Rectal smooth muscle tissue (tissue), 1 donor: ENCODE measurements around the gene CNTN1.

Experiments
- H3K27ac ChIP-seq: one replicate; pipeline ENCODE4 v1.7.0; 2013; ENCODE audit warnings: low read depth, low read length, inconsistent platforms
- H3K27me3 ChIP-seq: one replicate; pipeline ENCODE4 v1.7.0; 2013; ENCODE audit warnings: low read length; ENCODE audit not compliant: control insufficient read depth, insufficient read depth
- H3K36me3 ChIP-seq: one replicate; pipeline ENCODE4 v1.7.0; 2013; ENCODE audit warnings: low read length; ENCODE audit not compliant: control insufficient read depth, insufficient read depth
- H3K4me1 ChIP-seq: one replicate; pipeline ENCODE4 v1.7.0; 2013; ENCODE audit warnings: low read length; ENCODE audit not compliant: control insufficient read depth, insufficient read depth
- H3K4me3 ChIP-seq: one replicate; pipeline ENCODE4 v1.7.0; 2013; ENCODE audit warnings: low read length
- H3K9ac ChIP-seq: one replicate; pipeline ENCODE4 v1.7.0; 2013; ENCODE audit warnings: low read length

The CNTN1 gene

DNA sequence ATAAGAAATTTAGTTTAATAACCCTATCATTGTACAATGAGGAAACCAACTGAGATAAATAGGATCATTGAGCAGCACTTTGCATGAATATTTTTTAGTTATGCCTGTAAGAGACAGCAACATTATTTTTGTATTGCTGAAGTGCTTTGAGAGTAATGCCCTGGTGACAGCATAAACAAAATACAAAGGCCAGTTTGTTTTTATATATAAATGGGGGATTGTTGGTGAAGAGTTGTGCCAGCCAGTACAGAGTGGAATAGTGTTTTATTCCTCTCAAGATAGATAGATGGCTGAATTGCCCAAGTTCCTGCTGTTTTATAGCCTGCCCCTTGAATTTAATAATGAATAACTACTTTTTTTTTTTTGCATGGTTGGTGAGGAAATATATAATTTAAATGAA, 101.8 kb downstream of the CNTN1 start:
- Histone ChIP-seq H3K27me3 (no peaks in the 10 kb centered on the region), H3K9ac (no peak overlapping the region), H3K4me1 (no peaks in the 10 kb centered on the region), H3K36me3 (no peaks in the 10 kb centered on the region), H3K4me3 (no peak overlapping the region), H3K27ac (no peak overlapping the region)

DNA sequence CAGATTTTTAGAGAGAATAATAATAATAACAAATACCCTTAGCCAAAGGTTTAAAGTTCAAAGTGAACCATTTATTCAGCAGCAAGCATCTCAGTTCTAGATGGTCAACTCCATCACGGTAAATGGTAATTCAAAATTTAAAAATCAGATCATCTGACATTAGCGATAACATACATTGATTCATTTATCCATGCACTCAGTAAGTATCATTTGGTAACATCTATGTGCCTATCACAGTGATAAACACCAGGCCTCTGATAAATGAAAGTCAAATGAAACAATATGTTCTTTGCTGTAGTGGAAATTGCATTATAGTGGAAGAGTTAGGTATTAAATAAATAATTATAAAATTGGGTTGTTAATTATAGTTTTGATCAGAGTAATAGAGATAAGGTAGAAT, 108.8 kb downstream of the CNTN1 start:
- no peaks in the 10 kb centered on the region for H3K4me1 ChIP-seq
- H3K27me3 ChIP-seq, result no peaks in the 10 kb centered on the region
- H3K27ac ChIP-seq, result no peak overlapping the region
- no peak overlapping the region for H3K9ac ChIP-seq
- no peak overlapping the region for H3K4me3 ChIP-seq
- H3K36me3 ChIP-seq, result no peaks in the 10 kb centered on the region

DNA sequence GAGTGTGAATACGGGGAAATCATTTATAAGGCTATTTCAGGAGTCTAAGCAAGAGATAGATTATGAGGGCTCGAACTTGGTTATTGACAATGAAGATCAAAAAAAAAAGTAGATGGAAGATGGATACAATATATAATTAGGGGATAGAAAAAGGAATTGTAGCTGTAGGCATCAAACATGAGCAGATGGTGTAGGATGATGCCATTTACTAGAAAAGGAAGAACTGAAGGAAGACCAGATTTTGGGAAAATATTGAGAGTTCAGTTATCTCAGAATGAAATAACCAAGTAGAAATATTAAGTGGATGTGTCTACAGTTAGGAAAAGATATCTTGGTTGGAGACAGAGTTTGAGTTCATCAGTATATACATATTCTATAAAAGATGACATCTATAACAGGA, 109.6 kb downstream of the CNTN1 start:
- Histone ChIP-seq H3K27me3 (no peaks in the 10 kb centered on the region), H3K9ac (no peak overlapping the region), H3K27ac (no peak overlapping the region), H3K4me3 (no peak overlapping the region), H3K36me3 (no peaks in the 10 kb centered on the region), H3K4me1 (no peaks in the 10 kb centered on the region)

DNA sequence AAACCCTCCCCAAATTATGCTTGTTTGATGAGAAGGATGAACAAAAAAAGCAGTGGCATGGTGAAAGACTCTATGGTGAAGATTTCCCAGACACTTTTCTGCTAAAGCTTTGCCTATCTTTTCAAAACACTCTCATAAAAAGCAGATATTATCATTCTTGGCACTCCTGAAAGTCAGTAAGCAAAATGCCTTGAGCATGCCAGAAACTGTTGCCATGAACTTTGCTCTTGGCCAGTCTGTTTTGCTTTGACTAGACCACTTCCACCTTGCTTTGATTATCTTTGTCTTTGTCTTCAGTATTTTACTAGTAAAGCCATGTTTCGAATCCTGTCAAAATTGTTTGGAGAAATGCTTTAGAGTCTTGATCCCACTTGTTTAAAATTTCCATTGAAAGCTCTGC, 110.4 kb downstream of the CNTN1 start:
- Histone ChIP-seq H3K9ac (no peak overlapping the region), H3K4me3 (no peak overlapping the region), H3K27ac (no peak overlapping the region), H3K4me1 (no peaks in the 10 kb centered on the region), H3K27me3 (no peaks in the 10 kb centered on the region), H3K36me3 (no peaks in the 10 kb centered on the region)

DNA sequence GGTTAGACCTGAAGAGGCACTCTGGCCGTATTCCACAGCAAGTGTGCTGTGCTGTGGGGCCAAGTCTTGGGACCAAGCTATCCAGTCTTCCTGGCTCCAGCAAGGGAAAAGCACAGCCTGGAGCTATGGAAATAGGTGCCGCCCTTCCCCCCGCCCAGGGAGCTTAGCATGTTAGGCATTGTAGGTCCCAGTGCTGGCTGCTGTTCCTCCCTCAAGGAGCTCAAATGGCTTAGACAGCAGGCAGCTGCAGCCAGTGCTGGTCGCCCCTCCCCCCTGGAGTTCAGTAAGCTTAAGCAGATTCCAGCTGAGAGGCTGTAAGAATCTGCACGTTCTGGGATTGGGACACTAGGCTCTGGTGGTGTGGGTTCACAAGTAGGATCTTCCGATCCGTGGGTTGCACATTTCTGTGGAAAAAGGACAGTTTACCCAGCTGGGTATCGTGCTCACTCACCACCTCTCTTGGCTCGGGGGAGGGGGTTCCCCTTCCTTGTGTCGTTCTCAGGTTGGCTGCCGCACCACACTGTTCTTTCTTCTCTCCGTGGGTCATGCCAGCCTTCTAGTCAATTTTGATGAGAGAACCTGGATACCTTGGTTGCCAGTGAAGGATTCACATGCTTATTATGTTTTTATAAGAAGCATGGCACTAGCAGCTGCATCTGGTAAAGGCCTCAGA, 127.3 kb downstream of the CNTN1 start:
- no peaks in the 10 kb centered on the region for H3K4me1 ChIP-seq
- H3K27ac ChIP-seq, result no peak overlapping the region
- no peaks in the 10 kb centered on the region for H3K27me3 ChIP-seq

DNA sequence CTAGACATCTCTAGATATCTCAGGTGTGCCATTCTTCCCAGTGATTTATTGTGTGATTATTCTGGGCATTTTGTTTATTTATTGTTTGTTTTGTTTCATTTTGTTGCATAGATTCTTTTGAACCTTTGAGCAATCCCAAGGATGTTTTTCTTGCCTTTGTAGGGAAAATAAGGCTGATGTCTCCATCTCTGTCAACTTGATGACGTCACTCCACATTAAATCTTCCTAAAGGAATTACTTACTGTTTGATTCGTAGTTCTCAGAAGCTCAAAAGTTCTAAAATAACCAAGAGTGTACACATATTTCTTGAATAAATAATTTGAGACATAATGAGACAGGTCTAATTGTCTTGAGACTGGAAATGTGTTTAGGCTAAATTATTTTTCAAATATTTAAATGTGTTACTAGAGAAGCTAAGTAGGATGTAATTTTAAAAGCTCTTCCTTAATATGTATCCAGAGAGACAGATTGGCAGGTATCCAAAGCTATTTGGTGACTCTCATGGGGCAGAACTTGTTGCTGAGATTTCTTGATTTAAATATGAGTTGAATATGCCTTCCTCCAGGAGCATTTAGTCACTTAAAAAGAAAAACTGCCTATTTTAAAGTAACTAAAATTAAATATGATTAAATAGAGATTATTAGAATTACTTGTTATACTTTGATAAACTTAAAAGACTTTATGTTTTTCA, 128.7 kb downstream of the CNTN1 start:
- Histone ChIP-seq H3K27ac (no peak overlapping the region), H3K27me3 (no peaks in the 10 kb centered on the region), H3K36me3 (no peaks in the 10 kb centered on the region), H3K4me3 (no peak overlapping the region), H3K9ac (no peak overlapping the region), H3K4me1 (no peaks in the 10 kb centered on the region)

More for the DNA sequence above, 127.3 kb downstream of the CNTN1 start:
- no peak overlapping the region for H3K9ac ChIP-seq
- no peaks in the 10 kb centered on the region for H3K36me3 ChIP-seq
- no peak overlapping the region for H3K4me3 ChIP-seq

DNA sequence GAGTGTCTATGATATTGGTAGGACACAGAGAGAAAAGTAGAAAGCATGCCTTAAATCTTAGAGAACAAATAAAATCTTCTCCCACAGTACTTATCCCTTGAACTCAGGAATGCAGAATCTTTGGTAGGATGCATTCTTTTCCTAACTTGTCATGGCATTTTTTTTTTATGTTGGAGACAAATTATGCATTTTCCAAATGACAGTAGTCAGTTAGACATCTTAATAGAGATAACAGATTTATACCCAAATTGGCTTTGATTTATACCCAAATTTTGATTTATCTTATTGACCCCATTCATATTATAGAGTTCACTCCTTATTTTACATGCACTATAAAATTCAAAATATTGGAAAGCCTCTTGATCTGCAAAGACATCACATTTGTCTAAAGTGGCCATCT, 132.9 kb downstream of the CNTN1 start:
- Histone ChIP-seq H3K27me3 (no peaks in the 10 kb centered on the region), H3K9ac (no peak overlapping the region), H3K4me1 (no peaks in the 10 kb centered on the region), H3K36me3 (no peaks in the 10 kb centered on the region), H3K4me3 (no peak overlapping the region), H3K27ac (no peak overlapping the region)

DNA sequence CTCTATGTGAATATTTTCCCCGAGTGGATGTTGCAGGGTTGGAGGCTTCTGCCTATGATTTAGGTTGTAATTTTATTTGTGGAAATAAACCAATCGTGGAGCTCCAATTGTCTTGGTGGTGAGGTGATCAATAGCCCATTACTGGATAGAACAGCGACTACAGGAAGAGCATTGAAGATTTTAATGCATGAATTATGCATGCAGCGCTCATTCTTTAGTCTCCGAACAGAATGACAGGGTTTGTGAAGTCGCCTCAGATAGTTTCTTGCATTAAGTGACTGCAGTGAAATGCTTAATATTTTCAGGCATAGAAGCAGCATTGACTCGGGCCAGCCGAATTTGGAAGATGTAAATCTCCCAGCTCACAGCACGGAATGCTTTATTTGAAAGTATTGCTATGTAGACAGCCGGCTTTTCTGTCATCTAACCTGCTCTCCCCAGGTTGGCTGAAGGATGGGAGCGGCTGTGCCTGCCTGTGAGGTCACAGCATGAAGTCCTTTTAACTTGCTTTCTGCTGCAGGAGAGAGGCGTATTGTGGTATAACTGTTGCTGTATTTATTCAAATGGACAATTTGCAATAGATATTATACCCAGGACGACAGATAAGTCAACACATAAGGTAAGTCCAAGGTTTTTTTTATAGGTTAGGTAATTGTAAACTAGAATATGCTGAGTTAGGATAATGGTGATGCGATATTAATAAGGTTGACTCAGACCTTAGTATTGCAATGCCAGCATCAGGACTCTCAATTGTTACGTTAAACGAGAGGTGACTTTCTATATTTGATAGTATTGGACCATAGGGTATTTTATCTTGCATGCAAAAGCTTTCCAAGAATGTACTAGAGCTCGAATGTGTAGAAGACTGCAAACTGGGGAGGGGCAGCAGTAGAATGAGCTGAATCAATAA, 135.7 kb downstream of the CNTN1 start:
- H3K4me1 ChIP-seq, result no peaks in the 10 kb centered on the region
- no peak overlapping the region for H3K4me3 ChIP-seq
- no peaks in the 10 kb centered on the region for H3K27me3 ChIP-seq
- no peaks in the 10 kb centered on the region for H3K36me3 ChIP-seq
- no peak overlapping the region for H3K9ac ChIP-seq
- H3K27ac ChIP-seq, result no peak overlapping the region

DNA sequence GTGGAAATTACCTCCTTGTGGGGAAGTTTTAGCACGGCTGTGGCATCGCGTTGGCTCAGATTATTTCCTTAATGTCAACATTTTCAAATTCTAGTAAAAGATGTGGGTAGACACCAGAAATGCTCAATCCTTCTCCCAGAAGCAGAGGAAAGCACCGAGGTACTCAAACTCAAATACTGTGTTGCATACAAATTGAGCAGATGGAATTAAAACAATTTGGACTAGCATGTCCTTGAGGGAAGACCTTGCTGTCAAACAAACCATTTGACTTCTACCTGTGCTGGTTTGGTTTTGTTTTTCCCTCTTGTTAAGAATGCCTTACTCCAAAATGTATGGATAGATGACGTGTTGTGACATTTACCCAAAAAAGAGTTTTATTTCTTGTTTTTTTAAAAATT, 136.4 kb downstream of the CNTN1 start:
- H3K36me3 ChIP-seq, result no peaks in the 10 kb centered on the region
- H3K27ac ChIP-seq, result no peak overlapping the region
- no peak overlapping the region for H3K9ac ChIP-seq
- H3K27me3 ChIP-seq, result no peaks in the 10 kb centered on the region
- H3K4me3 ChIP-seq, result no peak overlapping the region
- no peaks in the 10 kb centered on the region for H3K4me1 ChIP-seq

DNA sequence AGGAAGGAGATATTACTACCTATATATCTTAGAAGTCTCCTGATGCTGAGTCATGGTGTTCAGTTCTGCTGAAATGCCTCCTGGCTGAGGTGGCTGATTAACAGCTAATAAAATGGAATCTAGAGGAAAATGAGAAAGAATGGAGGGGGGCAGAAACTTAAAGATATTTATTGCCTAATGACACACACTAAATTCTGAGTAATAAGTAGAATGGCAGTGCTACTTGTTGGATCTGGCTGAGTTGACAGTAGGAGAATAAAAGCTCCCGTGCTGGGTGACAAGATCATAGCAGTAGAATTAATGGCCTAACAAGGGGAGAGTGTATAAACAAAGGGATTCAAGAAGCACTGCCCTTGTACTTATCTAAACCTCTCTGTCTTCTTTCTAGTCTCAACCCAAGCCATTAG, 137.5 kb downstream of the CNTN1 start:
- H3K9ac ChIP-seq, result no peak overlapping the region
- H3K27me3 ChIP-seq, result no peaks in the 10 kb centered on the region
- no peak overlapping the region for H3K4me3 ChIP-seq
- no peaks in the 10 kb centered on the region for H3K36me3 ChIP-seq
- H3K27ac ChIP-seq, result no peak overlapping the region
- no peaks in the 10 kb centered on the region for H3K4me1 ChIP-seq

DNA sequence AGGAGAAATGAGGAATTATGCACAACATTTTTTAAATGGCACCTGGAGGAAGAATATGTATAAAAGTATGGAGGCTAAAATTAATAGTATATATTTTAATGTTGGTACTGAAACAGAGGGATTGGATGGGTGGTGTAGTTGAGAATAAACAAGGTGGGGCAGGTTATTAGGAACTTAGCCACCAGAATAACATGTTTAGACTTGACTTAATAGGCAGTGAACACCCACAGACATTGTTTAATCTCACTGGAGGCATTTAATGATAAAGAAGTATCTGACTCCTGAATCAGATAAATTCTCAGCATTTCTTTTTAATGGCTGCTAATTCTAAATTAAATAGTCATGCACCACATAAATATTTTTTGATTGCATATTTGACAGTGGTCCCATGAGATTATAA, 139.7 kb downstream of the CNTN1 start:
- no peak overlapping the region for H3K9ac ChIP-seq
- H3K4me3 ChIP-seq, result no peak overlapping the region
- no peaks in the 10 kb centered on the region for H3K36me3 ChIP-seq
- H3K27me3 ChIP-seq, result no peaks in the 10 kb centered on the region
- H3K4me1 ChIP-seq, result no peaks in the 10 kb centered on the region
- no peak overlapping the region for H3K27ac ChIP-seq

DNA sequence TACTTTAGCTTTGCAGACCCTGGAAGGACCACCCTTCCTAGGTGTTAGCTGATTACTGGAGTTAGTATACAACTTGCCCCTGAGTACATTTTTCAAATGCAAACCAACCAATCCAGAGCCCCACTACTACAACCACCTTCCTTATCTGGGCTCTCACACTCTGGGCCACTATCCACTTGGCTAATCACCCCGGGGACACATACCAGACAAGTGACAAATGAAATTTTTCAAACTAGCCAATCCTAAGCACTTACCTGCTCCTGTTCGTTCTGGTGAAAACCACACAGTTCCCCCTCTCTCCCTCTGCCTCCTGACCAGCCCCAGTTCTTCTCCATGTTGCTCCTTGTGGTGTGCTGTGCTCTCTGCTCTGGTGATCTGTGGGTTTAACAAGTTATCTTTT, 140.4 kb downstream of the CNTN1 start:
- no peak overlapping the region for H3K4me3 ChIP-seq
- no peak overlapping the region for H3K9ac ChIP-seq
- no peak overlapping the region for H3K27ac ChIP-seq
- H3K36me3 ChIP-seq, result no peaks in the 10 kb centered on the region
- no peaks in the 10 kb centered on the region for H3K4me1 ChIP-seq
- H3K27me3 ChIP-seq, result no peaks in the 10 kb centered on the region
